ENCODE results near the gene FOXK2. TPM values are rescaled to one million over a fixed set of nuclear protein-coding genes. Genes with fewer than 3 reads are reported as not detected.

Gene FOXK2
- total RNA-seq, 1 donor from 2014 or later, result 64.3 TPM

GRCh38 chr17:82593590-82594087 is 74.1 kb downstream of the FOXK2 start:
- Mint-ChIP-seq H3K9me3 (ENCODE audit: unreplicated experiment) (no peaks in the 10 kb centered on the region), H3K27me3 (ENCODE audit: unreplicated experiment) (peaks cover 8% of the 10 kb centered on the region), H3K4me3 (ENCODE audit: unreplicated experiment) (peak overlapping the region; percentile 76), H3K27ac (ENCODE audit: unreplicated experiment) (peak overlapping the region; percentile 48), H3K36me3 (ENCODE audit: low read depth, unreplicated experiment) (peaks cover 24% of the 10 kb centered on the region), H3K4me1 (ENCODE audit: unreplicated experiment) (peaks cover 24% of the 10 kb centered on the region)
- TF ChIP-seq CTCF (IDR thresholded peaks at IDR 0.05; ENCODE audit: unreplicated experiment), result no peak
- DNase-seq (ENCODE audit: low spot score), result no peak

GRCh38 chr17:82594571-82594970 is 75.0 kb downstream of the FOXK2 start:
- Mint-ChIP-seq H3K4me1 (ENCODE audit: unreplicated experiment) (peaks cover 22% of the 10 kb centered on the region), H3K4me3 (ENCODE audit: unreplicated experiment) (peak overlapping the region; percentile 25), H3K36me3 (ENCODE audit: low read depth, unreplicated experiment) (peaks cover 29% of the 10 kb centered on the region), H3K9me3 (ENCODE audit: unreplicated experiment) (no peaks in the 10 kb centered on the region), H3K27me3 (ENCODE audit: unreplicated experiment) (peaks cover 11% of the 10 kb centered on the region), H3K27ac (ENCODE audit: unreplicated experiment) (no peak overlapping the region)
- no peak for DNase-seq (ENCODE audit: low spot score)
- TF ChIP-seq CTCF (IDR thresholded peaks at IDR 0.05; ENCODE audit: unreplicated experiment), result no peak

GRCh38 chr17:82595893-82596292 is 76.4 kb downstream of the FOXK2 start:
- no peak for TF ChIP-seq CTCF (IDR thresholded peaks at IDR 0.05; ENCODE audit: unreplicated experiment)
- H3K4me3 Mint-ChIP-seq (ENCODE audit: unreplicated experiment), result peak overlapping the region; percentile 37
- no peaks in the 10 kb centered on the region for H3K9me3 Mint-ChIP-seq (ENCODE audit: unreplicated experiment)
- peaks cover 25% of the 10 kb centered on the region for H3K36me3 Mint-ChIP-seq (ENCODE audit: low read depth, unreplicated experiment)
- peaks cover 22% of the 10 kb centered on the region for H3K4me1 Mint-ChIP-seq (ENCODE audit: unreplicated experiment)
- no peak for DNase-seq (ENCODE audit: low spot score)
- peaks cover 11% of the 10 kb centered on the region for H3K27me3 Mint-ChIP-seq (ENCODE audit: unreplicated experiment)
- no peak overlapping the region for H3K27ac Mint-ChIP-seq (ENCODE audit: unreplicated experiment)

- DNase-seq (ENCODE audit: low spot score), result no peak
- peaks cover 22% of the 10 kb centered on the region for H3K4me1 Mint-ChIP-seq (ENCODE audit: unreplicated experiment)
- H3K27ac Mint-ChIP-seq (ENCODE audit: unreplicated experiment), result no peak overlapping the region
- H3K4me3 Mint-ChIP-seq (ENCODE audit: unreplicated experiment), result peak overlapping the region; percentile 37
- peaks cover 29% of the 10 kb centered on the region for H3K36me3 Mint-ChIP-seq (ENCODE audit: low read depth, unreplicated experiment)
- peaks cover 11% of the 10 kb centered on the region for H3K27me3 Mint-ChIP-seq (ENCODE audit: unreplicated experiment)
- no peaks in the 10 kb centered on the region for H3K9me3 Mint-ChIP-seq (ENCODE audit: unreplicated experiment)
- TF ChIP-seq CTCF (IDR thresholded peaks at IDR 0.05; ENCODE audit: unreplicated experiment), result no peak
Observed at GRCh38 chr17:82596296-82596695, 76.8 kb downstream of the FOXK2 start.

GRCh38 chr17:82596837-82597672 is 77.5 kb downstream of the FOXK2 start:
- no peak for TF ChIP-seq CTCF (IDR thresholded peaks at IDR 0.05; ENCODE audit: unreplicated experiment)
- H3K36me3 Mint-ChIP-seq (ENCODE audit: low read depth, unreplicated experiment), result peaks cover 33% of the 10 kb centered on the region

More at GRCh38 chr17:82596837-82597672, 77.5 kb downstream of the FOXK2 start:
- no peaks in the 10 kb centered on the region for H3K9me3 Mint-ChIP-seq (ENCODE audit: unreplicated experiment)
- peak overlapping the region; percentile 37 for H3K4me3 Mint-ChIP-seq (ENCODE audit: unreplicated experiment)
- H3K27me3 Mint-ChIP-seq (ENCODE audit: unreplicated experiment), result peaks cover 10% of the 10 kb centered on the region
- H3K27ac Mint-ChIP-seq (ENCODE audit: unreplicated experiment), result no peak overlapping the region
- DNase-seq (ENCODE audit: low spot score), result no peak
- H3K4me1 Mint-ChIP-seq (ENCODE audit: unreplicated experiment), result peaks cover 20% of the 10 kb centered on the region
